ENCODE data around the gene LSM7.
A peak's percentile ranks its signal among the peaks of the same experiment; 100 is the strongest.

The LSM7 gene

GRCh38 chr19:2278459-2279158 lies 49.8 kb downstream of the LSM7 start:
- no peak for DNase-seq (ENCODE audit: low read depth)

- no peak for DNase-seq (ENCODE audit: low read depth)
Measured at GRCh38 chr19:2277138-2277537, 51.2 kb downstream of the LSM7 start.

- no peak for DNase-seq (ENCODE audit: low read depth)
Measured at GRCh38 chr19:2276429-2276986, 51.9 kb downstream of the LSM7 start.

GRCh38 chr19:2275588-2276428 lies 52.6 kb downstream of the LSM7 start:
- no peak for DNase-seq (ENCODE audit: low read depth)

GRCh38 chr19:2274931-2275535 lies 53.4 kb downstream of the LSM7 start:
- peak; percentile 23 for DNase-seq (ENCODE audit: low read depth)

GRCh38 chr19:2274185-2274711 lies 54.1 kb downstream of the LSM7 start:
- no peak for DNase-seq (ENCODE audit: low read depth)

- no peak for DNase-seq (ENCODE audit: low read depth)
Measured at GRCh38 chr19:2273356-2274184, 54.8 kb downstream of the LSM7 start.

Data from GM04503 (cell line).